GM18907 (cell line): ENCODE results near the gene LZTS3.
"Not testable (repeated sequence)": the region's sequence is repeated elsewhere in the genome, so short reads cannot be mapped to it uniquely, and the experiment has no call there.

ENCODE experiments used
- ATAC-seq: cut with Tn5 transposase; IDR thresholded peaks from one replicate; pipeline ENCODE4 v1.9.1; 2021; ENCODE audit warnings: mild to moderate bottlenecking, moderate library complexity; ENCODE audit not compliant: unreplicated experiment

Gene LZTS3

DNA sequence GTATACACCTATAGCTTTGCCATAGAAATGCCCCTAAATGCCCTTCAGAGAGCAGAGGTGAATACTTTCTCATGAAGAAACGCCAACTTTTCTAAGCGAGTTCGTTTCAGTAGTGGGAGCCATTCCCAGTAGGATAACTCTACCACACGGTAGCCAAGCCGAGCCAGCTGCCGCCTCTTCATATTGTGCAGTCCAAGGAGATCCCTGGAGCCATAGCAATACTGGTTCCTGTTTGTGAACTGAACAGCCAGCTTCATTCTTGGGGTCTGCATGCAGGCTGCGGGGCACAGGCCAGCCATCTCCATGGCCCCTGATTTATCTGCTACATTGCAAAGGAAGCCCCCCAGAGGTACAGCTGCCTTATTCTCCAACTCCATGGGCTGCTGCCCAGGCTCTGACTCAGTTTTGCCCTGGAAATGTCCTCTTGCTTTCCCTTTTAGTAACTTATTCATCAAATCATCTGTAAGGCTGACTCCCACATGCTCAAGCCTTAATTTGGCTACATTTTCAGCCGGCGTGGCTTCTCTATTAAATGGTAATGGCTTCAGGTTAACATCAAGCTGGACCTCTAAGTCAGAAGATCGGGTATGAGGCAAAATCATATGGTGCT is 26.5 kb downstream of the LZTS3 start:
- no peak for ATAC-seq

DNA sequence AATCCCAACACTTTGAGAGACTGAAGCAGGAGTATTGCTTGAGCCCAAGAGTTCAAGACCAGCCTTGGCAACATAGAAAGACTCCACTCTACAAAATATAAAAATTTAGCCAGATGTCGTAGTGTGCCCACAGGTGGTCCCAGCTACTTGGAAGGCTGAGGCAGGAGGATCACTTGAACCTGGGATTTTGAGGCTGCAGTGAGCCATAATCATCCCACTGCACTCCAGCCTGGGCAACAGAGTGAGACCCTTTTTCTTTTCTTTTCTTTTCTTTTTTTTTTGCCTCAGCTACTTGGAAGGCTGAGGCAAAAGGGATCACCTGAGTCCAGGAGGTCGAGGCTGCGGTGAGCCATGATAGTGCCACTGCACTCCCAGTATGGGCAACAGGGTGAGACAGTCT is 31.6 kb downstream of the LZTS3 start:
- ATAC-seq = no peak

DNA sequence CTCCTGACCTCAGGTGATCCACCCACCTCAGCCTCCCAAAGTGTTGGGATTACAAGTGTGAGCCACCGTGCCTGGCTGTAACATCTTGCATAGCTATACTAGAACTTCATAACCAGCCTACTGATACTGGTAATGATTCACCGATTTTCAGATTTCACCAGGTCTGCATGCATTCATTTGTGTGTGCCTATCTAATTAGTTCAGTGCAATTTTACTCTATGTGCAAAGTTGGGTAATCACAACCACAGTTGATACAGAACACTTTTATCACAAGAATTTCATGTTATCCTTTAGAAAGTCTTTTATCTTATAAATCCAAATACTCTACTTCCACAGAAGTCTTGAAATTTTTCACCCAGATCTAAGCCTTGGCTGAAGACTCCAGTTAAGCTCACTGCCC is 35.9 kb downstream of the LZTS3 start:
- ATAC-seq = no peak

DNA sequence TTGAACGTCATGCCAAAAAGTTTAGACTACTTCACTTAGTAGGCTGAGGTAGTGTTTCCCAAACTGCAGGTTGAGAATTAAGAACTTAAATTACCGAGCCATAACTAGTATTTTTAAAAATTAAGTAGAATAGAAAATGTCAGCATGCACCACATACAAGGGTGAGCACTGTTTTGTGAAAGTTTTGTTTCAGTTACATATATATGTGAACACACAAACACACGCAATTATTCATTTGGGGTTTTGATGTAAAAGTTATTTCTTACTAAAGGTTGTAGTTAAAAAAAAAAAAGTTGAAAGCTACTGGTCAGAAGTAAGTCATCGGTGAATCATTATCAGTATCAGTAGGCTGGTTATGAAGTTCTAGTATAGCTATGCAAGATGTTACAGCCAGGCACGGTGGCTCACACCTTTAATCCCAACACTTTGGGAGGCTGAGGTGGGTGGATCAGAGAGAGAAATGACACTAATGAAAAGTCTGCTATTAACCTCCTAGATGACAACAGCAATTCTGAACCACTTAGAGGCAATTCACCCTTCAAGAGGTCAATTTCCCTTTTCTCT is 37.8 kb downstream of the LZTS3 start:
- no peak for ATAC-seq

DNA sequence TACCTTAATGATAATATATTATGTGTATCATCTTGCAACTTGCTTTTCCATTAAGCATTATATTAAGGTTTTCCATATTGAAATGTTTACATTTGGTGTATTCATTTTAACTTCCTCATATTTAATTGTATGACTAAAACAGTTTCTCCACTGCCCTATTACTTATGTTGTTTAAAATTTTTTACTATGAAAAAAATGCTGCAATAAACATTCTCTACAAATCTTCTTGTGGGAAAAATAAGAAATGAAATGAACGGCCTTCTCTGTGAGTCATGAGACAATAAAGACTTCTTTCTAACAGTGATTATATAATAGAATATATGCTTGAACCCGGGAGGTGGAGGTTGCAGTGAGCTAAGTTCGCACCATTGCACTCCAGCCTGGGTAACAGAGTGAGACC is 39.2 kb downstream of the LZTS3 start:
- ATAC-seq = no peak

DNA sequence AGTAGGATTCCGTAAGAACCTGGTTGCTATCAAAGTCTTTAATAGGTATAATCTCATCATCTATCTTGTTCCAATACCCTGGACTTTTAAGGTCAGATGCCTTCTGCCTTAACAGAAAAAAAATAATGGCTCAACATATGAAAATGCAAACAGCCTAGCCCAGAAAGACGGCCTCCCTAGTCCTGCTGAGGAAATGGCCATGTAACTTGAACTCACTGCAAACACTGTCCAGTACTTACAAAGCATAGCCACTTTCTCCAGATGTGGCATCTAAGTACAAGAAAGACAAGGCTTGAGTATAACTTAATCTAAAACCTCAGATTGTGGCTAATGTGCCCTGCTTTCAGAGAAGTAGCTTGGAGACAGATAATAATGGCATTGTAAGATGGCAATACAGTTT is 40.2 kb downstream of the LZTS3 start:
- ATAC-seq = no peak

DNA sequence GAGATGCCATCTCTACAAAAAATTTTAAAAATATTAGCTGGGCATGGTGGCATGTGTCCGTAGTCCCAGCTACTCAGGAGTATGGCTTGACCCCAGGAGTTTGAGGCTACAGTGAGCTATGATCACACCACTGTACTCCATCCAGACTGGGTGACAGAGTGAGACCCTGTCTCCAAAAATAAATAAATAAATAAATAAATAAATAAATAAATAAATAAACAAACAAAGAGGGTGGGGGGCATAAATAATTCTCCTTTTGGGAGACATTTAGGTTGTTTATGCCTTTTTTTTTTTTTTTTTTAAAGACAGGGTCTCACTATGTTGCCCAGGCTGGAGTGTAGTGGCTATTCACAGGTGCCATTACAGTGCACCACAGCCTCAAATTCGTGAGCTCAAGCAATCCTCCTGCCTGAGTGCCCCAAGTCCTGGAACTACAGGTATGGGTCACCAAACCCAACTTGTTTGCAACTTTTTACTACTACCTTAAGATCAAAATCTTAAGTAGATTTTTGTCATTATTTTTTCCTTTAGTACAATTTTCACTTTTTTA is 43.2 kb downstream of the LZTS3 start:
- no peak for ATAC-seq

DNA sequence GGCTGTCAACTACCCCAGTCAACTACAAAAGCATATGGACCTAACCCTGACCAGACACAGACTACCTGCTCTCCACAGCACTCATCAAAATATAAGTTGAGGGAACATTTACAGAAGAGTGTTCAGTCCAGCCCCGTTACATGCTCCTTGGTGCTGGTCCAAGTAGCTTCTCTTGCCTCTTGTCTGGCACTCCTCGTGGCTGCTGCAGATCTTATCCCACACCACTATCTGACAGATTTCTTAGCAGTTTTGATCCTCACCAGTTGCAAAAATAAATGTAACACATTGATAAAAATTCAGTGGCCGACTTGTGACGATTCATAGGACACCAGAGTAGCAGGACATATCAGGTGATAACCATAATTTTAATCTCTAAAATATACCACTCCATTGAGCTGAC is 44.3 kb downstream of the LZTS3 start:
- no peak for ATAC-seq

DNA sequence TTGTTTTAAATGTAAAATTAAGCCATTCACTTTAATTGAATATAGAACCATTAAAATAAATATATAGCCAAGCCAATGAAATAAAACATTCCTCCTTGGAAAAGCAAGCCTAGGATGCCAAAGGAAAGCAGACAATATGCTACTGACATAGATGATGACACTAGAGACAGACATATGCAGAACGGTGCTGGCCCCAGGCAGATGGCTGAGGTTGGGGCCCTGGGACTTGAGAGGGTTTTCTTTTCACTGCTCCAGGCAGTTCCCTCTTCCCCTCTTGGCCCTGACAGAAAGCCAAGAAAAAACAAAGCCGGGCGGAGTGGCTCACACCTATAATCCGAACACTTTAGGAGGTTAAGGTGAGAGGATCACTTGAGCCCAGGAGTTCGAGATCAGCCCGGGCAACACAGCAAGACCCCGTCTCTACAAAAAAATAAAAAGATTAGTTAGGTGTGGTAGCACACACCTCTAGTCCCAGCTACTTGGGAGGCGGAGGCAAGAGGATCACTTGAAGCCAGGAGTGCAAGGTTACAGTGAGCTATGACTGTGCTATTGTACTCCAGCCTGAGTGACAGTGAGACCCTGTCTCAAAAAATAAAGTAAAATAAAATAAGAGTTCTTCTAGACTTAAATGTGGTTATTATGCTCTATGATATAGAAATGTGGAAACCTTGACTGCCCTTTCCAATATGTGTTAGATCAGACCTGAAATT is 44.9 kb downstream of the LZTS3 start:
- ATAC-seq = no peak

DNA sequence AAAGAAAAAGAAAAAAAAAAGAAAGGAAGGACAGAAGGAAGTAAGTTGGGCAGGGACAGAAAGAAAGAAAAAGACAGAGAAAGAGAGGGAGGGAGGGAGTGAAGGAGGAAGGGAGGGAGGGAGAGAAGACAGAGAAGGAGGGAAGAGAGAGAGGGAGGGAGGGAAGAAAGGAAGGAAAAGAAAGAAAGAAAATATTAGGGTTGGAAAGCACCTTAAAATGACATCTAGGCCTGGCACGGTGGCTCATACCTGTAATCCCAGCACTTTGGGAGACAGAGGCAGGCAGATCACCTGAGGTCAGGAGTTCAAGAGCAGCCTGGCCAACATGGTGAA is 46.9 kb downstream of the LZTS3 start:
- no peak for ATAC-seq

DNA sequence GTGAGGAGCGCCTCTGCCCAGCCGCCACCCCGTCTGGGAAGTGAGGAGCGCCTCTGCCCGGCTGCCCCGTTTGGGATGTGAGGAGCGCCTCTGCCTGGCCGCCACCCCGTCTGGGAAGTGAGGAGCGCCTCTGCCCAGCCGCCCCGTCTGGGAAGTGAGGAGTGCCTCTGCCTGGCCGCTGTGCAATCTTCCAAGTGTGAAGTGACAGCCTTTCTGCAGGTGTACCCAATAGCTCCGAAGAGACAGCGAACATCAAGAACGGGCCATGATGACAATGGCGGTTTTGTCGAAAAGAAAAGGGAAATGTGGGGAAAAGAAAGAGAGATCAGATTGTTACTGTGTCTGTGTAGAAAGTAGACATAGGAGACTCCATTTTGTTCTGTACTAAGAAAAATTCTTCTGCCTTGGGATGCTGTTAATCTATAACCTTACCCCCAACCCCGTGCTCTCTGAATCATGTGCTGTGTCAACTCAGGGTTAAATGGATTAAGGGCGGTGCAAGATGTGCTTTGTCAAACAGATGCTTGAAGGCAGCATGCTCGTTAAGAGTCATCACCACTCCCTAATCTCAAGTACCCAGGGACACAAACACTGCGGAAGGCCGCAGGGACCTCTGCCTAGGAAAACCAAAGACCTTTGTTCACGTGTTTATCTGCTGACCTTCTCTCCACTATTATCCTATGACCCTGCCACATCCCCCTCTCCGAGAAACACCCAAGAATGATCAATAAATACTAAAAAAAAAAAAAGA is 47.4 kb downstream of the LZTS3 start:
- ATAC-seq = not testable (repeated sequence)

DNA sequence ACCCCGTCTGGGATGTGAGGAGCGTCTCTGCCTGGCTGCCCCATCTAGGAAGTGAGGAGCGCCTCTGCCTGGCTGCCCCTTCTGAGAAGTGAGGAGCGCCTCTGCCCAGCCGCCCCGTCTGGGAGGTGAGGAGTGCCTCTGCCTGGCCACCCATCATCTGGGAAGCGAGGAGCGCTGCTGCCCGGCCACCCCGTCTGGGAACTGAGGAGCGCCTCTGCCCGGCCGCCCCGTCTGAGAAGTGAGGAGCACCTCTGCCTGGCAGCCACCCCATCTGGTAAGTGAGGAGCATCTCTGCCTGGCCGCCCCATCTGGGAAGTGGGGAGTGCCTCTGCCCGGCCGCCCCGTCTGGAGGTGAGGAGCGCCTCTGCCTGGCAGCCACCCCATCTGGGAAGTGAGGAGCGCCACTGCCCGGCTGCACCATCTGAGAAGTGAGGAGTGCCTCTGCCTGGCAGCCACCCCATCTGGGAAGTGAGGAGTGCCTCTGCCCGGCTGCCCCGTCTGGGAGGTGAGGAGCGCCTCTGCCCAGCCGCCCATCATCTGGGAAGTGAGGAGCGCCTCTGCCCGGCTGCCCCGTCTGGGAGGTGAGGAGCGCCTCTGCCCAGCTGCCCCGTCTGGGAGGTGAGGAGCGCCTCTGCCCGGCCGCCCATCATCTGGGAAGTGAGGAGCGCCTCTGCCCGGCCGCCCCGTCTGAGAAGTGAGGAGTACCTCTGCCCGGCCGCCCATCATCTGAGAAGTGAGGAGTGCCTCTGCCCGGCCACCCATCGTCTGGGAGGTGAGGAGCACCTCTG is 48.4 kb downstream of the LZTS3 start:
- ATAC-seq = not testable (repeated sequence)

DNA sequence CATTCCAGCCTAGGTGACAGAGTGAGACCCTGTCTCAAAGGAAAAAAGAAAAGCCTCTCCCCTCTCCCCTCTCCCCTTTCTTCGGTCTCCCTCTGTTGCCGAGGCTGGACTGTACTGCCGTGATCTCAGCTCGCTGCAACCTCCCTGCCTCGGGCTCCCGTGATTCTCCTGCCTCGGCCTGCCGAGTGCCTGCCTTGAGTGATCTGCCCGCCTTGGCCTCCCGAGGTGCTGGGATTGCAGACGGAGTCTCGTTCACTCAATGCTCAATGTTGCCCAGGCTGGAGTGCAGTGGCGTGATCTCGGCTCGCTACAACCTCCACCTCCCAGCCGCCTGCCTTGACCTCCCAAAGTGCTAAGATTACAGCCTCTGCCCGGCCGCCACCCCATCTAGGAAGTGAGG is 49.2 kb downstream of the LZTS3 start:
- ATAC-seq = not testable (repeated sequence)

DNA sequence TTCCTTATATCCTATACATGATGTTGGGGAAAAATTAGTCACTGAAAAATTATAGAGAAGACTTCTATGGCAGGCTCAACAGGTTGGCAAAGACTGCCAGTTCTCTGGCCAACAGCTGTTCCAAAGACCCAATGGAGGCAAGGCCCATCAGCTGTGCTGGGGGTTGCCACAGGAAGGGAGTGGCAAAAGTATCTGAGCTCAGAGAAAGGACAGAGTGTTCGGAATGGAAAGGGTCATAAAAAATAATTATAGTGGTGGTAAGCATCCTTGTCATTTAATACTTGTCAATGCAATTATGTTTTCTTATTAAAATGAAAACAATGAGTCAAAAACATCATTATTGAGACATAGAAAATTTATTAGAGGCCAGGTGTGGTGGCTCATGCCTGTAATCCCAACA is 49.8 kb downstream of the LZTS3 start:
- no peak for ATAC-seq

DNA sequence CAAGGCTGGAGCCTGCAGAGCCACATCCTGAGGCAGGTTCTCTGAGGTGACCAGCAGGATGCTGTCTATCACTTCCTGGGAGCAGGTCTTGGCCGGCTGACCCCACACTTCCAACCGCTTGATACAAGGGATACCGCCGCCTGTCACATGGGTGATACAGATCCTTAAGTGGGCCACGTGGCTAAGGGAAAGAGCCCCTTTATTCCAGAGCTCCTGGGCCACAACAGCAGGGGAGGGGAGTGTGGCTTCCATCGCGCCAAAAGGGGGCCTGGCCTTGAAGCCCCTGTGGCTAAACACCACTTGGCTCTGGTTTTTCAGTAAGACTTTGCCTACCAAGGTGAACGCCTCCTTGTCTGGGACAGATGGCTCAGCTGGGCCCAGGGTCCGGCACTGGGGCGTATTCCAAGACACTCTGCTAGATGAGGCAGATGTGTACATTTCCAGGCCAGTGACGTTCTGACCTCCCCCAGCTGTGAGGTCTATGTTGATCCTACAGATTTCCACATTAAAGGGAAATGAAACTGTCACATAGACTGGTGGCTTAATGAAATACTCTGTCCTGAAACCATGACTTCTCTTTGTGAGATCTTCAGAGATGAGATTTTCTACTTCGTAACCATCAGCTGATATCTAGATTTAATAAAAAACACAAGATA is 51.3 kb downstream of the LZTS3 start:
- ATAC-seq = no peak

DNA sequence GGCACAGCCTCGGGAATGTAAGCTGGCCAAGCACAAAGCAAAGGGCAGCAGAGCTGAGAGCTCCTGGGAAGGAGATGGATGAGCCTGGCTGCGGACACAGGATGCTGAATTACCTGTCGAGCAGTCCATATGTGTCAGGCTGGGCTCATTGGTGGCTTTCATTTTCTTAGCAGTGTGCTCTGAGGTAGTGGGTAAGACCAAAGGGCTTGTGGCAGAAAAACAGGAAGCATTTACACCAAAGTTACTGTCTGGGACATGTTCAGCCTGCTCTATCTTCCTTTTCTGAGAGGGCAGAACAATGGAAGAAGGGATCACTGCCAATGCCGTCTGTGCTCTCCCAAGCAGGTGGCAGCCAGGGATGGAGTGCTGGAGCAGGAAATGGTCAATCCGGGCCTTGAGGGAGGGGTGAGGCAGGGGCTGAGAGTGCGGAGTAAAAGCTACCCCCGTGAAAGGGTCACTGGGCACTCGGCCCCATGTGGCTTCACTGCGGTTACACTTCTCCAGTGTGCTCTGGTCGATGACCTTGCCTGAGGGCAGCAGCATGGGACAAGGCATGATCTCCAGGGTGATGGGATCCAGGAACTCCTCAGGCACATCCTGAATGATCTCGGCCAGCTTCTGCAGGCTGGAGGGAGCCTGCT is 52.0 kb downstream of the LZTS3 start:
- ATAC-seq = no peak

DNA sequence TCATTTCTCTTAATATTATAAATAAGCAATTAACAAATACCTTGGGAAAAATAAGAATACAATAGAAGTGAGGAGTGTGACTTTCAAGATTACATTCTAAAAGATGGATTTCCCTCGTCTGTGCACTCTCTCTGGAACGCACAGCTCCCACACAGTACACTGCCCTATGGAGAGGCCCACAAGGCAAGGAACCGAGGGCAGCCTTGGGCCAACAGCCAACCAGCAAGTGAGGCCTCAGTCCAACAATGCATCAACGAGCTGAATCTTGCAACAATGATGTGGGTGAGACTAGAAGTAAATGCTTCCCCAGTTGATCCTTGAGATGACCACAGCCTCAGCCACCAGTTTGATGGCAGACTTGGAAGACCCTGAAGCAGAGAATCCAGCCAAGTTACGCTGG is 54.3 kb downstream of the LZTS3 start:
- ATAC-seq = no peak

DNA sequence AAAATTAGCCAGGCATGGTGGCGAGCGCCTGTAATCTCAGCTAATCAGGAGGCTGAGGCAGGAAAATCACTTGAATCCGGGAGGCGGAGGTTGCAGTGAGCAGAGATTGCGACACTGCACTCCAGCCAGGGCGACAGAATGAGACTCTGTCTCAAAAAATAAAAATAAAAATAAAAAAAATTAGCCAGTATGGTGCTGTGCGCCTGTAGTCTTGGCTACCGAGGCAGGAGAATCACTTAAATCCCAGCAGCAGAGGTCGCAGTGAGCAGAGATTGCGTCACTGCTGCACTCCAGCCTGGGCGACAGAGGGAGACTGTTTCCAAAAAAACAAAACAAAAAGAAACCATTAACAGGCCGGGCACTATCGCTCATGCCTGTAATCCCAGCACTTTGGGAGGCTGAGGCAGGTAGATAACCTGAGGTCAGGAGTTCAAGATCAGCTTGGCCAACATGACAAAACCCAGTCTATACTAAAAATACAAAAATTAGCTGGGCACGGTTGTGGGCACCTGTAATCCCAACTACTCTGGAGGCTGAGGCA is 55.4 kb downstream of the LZTS3 start:
- ATAC-seq = peak; percentile 65

DNA sequence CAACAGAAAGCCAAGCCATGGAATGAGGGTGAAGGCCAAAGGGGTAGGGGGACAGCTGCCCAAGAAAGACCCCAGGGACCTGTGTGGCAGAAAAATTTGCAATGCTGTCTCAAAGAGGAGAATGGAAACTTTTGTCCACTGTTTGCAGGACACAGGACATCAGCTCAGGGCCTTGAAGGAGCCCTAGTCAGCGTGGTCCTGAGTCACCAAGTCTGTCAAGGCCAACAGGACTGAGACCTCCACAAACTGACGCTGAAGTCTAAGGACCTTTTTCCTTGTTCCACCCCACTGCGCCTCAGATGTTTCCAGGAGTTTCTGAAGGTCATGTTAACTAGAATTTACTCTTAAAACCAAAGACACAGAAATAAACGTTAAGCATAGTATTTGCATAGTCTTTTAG is 57.0 kb downstream of the LZTS3 start:
- ATAC-seq = no peak
